Measurements from ENCODE around the gene LRRIQ4.

Gene LRRIQ4

GRCh38 chr3:169780742-169781141 lies 31.9 kb upstream of the LRRIQ4 start:
- Histone ChIP-seq H3K79me2 (ENCODE audit: insufficient read depth, low read length) (peaks cover 6% of the 10 kb centered on the region), H3K4me3 (ENCODE audit: low read depth, low read length, poor library complexity, severe bottlenecking) (no peak overlapping the region), H3F3A (ENCODE audit: insufficient read depth, low read length) (no peaks in the 10 kb centered on the region), H3K9me2 (ENCODE audit: low read depth, low read length) (no peaks in the 10 kb centered on the region), H3K9ac (ENCODE audit: low read length) (no peak overlapping the region), H2AFZ (ENCODE audit: low read length) (no peak overlapping the region), H3K36me3 (ENCODE audit: insufficient read depth, low read length) (peaks cover 97% of the 10 kb centered on the region), H3K4me2 (ENCODE audit: low read length) (no peak overlapping the region), H3K27ac (ENCODE audit: low read depth, low read length, poor library complexity, severe bottlenecking) (no peak overlapping the region), H3K27me3 (ENCODE audit: insufficient read depth, low read length) (no peaks in the 10 kb centered on the region), H3K9me3 (ENCODE audit: low read length) (no peaks in the 10 kb centered on the region), H3K4me1 (ENCODE audit: insufficient read depth, low read length, severe bottlenecking) (peaks cover 3% of the 10 kb centered on the region), H4K20me1 (ENCODE audit: insufficient read depth, low read length) (no peaks in the 10 kb centered on the region)
- TF ChIP-seq EZH2 (IDR thresholded peaks at IDR 0.05; ENCODE audit: borderline replicate concordance, low read length): no peak
- TF ChIP-seq, protein P1, sequence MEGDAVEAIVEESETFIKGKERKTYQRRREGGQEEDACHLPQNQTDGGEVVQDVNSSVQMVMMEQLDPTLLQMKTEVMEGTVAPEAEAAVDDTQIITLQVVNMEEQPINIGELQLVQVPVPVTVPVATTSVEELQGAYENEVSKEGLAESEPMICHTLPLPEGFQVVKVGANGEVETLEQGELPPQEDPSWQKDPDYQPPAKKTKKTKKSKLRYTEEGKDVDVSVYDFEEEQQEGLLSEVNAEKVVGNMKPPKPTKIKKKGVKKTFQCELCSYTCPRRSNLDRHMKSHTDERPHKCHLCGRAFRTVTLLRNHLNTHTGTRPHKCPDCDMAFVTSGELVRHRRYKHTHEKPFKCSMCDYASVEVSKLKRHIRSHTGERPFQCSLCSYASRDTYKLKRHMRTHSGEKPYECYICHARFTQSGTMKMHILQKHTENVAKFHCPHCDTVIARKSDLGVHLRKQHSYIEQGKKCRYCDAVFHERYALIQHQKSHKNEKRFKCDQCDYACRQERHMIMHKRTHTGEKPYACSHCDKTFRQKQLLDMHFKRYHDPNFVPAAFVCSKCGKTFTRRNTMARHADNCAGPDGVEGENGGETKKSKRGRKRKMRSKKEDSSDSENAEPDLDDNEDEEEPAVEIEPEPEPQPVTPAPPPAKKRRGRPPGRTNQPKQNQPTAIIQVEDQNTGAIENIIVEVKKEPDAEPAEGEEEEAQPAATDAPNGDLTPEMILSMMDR (IDR thresholded peaks at IDR 0.05; ENCODE audit: low read length): no peak

- peaks cover under 1% of the 10 kb centered on the region; the same call in 1 of the 2 replicates for H3K79me2 ChIP-seq (ENCODE audit: insufficient read depth, low read length)
- TF ChIP-seq, protein P1 (IDR thresholded peaks at IDR 0.05; ENCODE audit: low read length): no peak
- no peak for TF ChIP-seq EZH2 (IDR thresholded peaks at IDR 0.05; ENCODE audit: borderline replicate concordance, low read length)
- H3F3A ChIP-seq (ENCODE audit: insufficient read depth, low read length): no peaks in the 10 kb centered on the region
- H3K9ac ChIP-seq (ENCODE audit: low read length): no peak overlapping the region
- no peaks in the 10 kb centered on the region for H3K4me1 ChIP-seq (ENCODE audit: insufficient read depth, low read length, severe bottlenecking)
- H3K27ac ChIP-seq (ENCODE audit: low read depth, low read length, poor library complexity, severe bottlenecking): no peak overlapping the region
- H3K9me2 ChIP-seq (ENCODE audit: low read depth, low read length): no peaks in the 10 kb centered on the region
- no peak overlapping the region for H2AFZ ChIP-seq (ENCODE audit: low read length)
- no peaks in the 10 kb centered on the region for H3K9me3 ChIP-seq (ENCODE audit: low read length)
- H3K36me3 ChIP-seq (ENCODE audit: insufficient read depth, low read length): peaks cover 97% of the 10 kb centered on the region
- H4K20me1 ChIP-seq (ENCODE audit: insufficient read depth, low read length): no peaks in the 10 kb centered on the region
- no peak overlapping the region for H3K4me2 ChIP-seq (ENCODE audit: low read length)
- no peak overlapping the region for H3K4me3 ChIP-seq (ENCODE audit: low read depth, low read length, poor library complexity, severe bottlenecking)
- H3K27me3 ChIP-seq (ENCODE audit: insufficient read depth, low read length): no peaks in the 10 kb centered on the region
Observed at GRCh38 chr3:169781209-169781855, 31.3 kb upstream of the LRRIQ4 start.

- no peaks in the 10 kb centered on the region for H3K9me2 ChIP-seq (ENCODE audit: low read depth, low read length)
- no peaks in the 10 kb centered on the region for H3K27me3 ChIP-seq (ENCODE audit: insufficient read depth, low read length)
- no peaks in the 10 kb centered on the region for H3K79me2 ChIP-seq (ENCODE audit: insufficient read depth, low read length)
- H2AFZ ChIP-seq (ENCODE audit: low read length): no peak overlapping the region
- H3K27ac ChIP-seq (ENCODE audit: low read depth, low read length, poor library complexity, severe bottlenecking): no peak overlapping the region
- H3K4me3 ChIP-seq (ENCODE audit: low read depth, low read length, poor library complexity, severe bottlenecking): no peak overlapping the region
- H4K20me1 ChIP-seq (ENCODE audit: insufficient read depth, low read length): no peaks in the 10 kb centered on the region
- no peak overlapping the region for H3K9ac ChIP-seq (ENCODE audit: low read length)
- H3F3A ChIP-seq (ENCODE audit: insufficient read depth, low read length): no peaks in the 10 kb centered on the region
- H3K4me2 ChIP-seq (ENCODE audit: low read length): no peak overlapping the region
- H3K4me1 ChIP-seq (ENCODE audit: insufficient read depth, low read length, severe bottlenecking): no peaks in the 10 kb centered on the region
- H3K36me3 ChIP-seq (ENCODE audit: insufficient read depth, low read length): peaks cover 83% of the 10 kb centered on the region
- no peak for TF ChIP-seq EZH2 (IDR thresholded peaks at IDR 0.05; ENCODE audit: borderline replicate concordance, low read length)
- TF ChIP-seq, protein P1 (IDR thresholded peaks at IDR 0.05; ENCODE audit: low read length): no peak
- no peaks in the 10 kb centered on the region for H3K9me3 ChIP-seq (ENCODE audit: low read length)
Observed at GRCh38 chr3:169787120-169787519, 25.6 kb upstream of the LRRIQ4 start.

All from OCI-LY1 (cell line).